HL-60 (cell line): ENCODE data around the gene AK8.

Experiments
- SPI1 ChIP-seq: IDR thresholded peaks from 2 replicates; pipeline ENCODE4 v1.6.1; 2012; ENCODE audit warnings: low read depth, mild to moderate bottlenecking, borderline replicate concordance
- TF ChIP-seq, protein P1 (sequence below): IDR thresholded peaks from one replicate; pipeline ENCODE4 v1.5.1; 2011; ENCODE audit warnings: low read length, control low read depth, inconsistent platforms; ENCODE audit not compliant: insufficient read depth

DNA sequence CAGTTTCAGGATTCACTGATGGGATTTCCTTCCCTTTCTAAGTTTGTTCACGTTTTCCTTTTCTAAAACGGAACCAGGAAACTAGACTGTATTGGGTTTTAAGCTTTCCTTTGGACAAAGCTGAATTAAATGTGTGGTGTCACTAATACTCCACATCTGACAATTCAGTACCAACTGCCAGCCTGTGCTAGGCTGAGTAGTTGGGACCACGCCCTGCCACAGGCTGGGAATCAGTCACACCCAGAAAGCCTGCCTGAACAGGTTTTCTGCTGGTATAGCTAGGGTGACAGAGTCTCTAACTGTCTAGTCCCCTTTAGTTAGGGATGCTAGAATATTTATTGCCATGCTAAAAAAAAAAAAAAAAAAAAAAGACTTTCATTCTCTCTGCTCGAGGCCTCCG is 16.3 kb upstream of the AK8 start:
- TF ChIP-seq, protein P1, sequence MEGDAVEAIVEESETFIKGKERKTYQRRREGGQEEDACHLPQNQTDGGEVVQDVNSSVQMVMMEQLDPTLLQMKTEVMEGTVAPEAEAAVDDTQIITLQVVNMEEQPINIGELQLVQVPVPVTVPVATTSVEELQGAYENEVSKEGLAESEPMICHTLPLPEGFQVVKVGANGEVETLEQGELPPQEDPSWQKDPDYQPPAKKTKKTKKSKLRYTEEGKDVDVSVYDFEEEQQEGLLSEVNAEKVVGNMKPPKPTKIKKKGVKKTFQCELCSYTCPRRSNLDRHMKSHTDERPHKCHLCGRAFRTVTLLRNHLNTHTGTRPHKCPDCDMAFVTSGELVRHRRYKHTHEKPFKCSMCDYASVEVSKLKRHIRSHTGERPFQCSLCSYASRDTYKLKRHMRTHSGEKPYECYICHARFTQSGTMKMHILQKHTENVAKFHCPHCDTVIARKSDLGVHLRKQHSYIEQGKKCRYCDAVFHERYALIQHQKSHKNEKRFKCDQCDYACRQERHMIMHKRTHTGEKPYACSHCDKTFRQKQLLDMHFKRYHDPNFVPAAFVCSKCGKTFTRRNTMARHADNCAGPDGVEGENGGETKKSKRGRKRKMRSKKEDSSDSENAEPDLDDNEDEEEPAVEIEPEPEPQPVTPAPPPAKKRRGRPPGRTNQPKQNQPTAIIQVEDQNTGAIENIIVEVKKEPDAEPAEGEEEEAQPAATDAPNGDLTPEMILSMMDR: no peak
- TF ChIP-seq SPI1: no peak
